ENCODE data around the gene RPLP1.
A peak's percentile ranks its signal among the peaks of the same experiment; 100 is the strongest.

DNA sequence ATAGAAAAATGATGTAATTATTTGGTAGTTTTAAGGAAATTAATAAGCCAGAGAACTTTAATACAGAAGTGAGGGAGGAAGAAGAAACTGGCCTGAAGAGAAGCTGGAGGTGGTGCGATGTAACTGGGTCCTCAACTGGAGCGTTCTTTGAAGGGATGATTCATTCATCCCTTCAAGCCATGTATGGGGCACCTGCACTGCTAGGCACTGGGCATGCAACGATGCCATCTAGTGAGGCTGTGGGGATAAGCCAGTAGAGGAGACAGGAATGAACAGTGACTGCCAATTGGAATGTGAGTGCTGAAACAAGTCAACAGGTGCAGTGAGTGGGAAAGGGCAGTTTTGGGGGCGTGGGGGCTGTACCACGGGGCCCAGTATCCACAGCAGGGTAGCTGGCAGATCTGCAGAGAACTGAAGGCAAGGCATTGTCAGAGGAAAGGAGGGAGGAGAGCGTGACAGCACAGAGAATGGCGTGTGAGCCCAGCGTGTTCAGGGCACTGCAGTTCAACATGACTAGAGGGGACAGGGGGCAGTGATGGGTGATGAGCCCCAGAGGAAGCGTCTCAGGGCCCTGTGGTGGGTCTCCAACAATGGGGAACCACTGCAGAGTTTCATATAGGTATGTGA is 42.3 kb upstream of the RPLP1 start:
- TF ChIP-seq, protein P1, sequence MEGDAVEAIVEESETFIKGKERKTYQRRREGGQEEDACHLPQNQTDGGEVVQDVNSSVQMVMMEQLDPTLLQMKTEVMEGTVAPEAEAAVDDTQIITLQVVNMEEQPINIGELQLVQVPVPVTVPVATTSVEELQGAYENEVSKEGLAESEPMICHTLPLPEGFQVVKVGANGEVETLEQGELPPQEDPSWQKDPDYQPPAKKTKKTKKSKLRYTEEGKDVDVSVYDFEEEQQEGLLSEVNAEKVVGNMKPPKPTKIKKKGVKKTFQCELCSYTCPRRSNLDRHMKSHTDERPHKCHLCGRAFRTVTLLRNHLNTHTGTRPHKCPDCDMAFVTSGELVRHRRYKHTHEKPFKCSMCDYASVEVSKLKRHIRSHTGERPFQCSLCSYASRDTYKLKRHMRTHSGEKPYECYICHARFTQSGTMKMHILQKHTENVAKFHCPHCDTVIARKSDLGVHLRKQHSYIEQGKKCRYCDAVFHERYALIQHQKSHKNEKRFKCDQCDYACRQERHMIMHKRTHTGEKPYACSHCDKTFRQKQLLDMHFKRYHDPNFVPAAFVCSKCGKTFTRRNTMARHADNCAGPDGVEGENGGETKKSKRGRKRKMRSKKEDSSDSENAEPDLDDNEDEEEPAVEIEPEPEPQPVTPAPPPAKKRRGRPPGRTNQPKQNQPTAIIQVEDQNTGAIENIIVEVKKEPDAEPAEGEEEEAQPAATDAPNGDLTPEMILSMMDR (conservative IDR thresholded peaks at IDR 0.05; ENCODE audit: low read depth, low read length) = peak; percentile 63
- no peak for TF ChIP-seq EZH2 (IDR thresholded peaks at IDR 0.05; ENCODE audit: borderline replicate concordance, low read depth, low read length, poor library complexity, severe bottlenecking)
